CD4-positive, CD25-positive, alpha-beta regulatory T cell (primary cell): Measurements from ENCODE around the gene SFRP2. TPM values are rescaled to one million over a fixed set of nuclear protein-coding genes. Genes with fewer than 3 reads are reported as not detected.
A peak's percentile ranks its signal among the peaks of the same experiment; 100 is the strongest.

ENCODE experiments used
- ATAC-seq, 2 donors: fragments of 150-1000 bp; cut with Tn5 transposase; one replicate each; pipeline ENCODE4 v1.10.0; 2021; ENCODE audit warnings: low read depth in 2 of 2, moderate number of reproducible peaks in 2 of 2, moderate library complexity in 1 of 2
- DNase-seq, 3 donors: peaks; one replicate each; pipeline versions ENCODE4 v3.0.0 to v3.0.0-alpha.2; 2012 to 2022; ENCODE audit warnings: mixed read lengths in 1 of 3
- H3K27ac ChIP-seq: one replicate; pipeline ENCODE4 v1.7.0; 2013; ENCODE audit warnings: mild to moderate bottlenecking, low read length; ENCODE audit not compliant: insufficient read depth, poor library complexity, severe bottlenecking
- H3K27me3 ChIP-seq: one replicate; pipeline ENCODE4 v1.7.0; 2013; ENCODE audit warnings: low read length; ENCODE audit not compliant: control insufficient read depth, insufficient read depth
- H3K36me3 ChIP-seq: one replicate; pipeline ENCODE4 v1.7.0; 2013; ENCODE audit warnings: mild to moderate bottlenecking, low read length, moderate library complexity; ENCODE audit not compliant: control insufficient read depth, insufficient read depth
- H3K4me1 ChIP-seq: 2 replicates; pipeline ENCODE4 v1.7.0; 2013; ENCODE audit warnings: mild to moderate bottlenecking, low read length; ENCODE audit not compliant: insufficient read depth, control insufficient read depth, poor library complexity, severe bottlenecking
- H3K4me3 ChIP-seq: one replicate; pipeline ENCODE4 v1.7.0; 2013; ENCODE audit warnings: low read depth, mild to moderate bottlenecking, low read length, moderate library complexity
- H3K9me3 ChIP-seq, 2 experiments: 1 replicate in 1 of 2; 2 replicates in 1 of 2; pipeline ENCODE4 v1.7.0; 2013; ENCODE audit warnings: low read length in 2 of 2, mild to moderate bottlenecking in 1 of 2, moderate library complexity in 1 of 2; ENCODE audit not compliant: control insufficient read depth in 2 of 2
- H3K27ac Mint-ChIP-seq, 3 donors: one replicate each; pipeline ENCODE4 v1.8.0; 2020 to 2022; ENCODE audit warnings: mild to moderate bottlenecking in 3 of 3, mixed read lengths in 3 of 3, moderate library complexity in 2 of 3
- H3K27me3 Mint-ChIP-seq: one replicate; pipeline ENCODE4 v1.8.0; 2022; ENCODE audit warnings: mild to moderate bottlenecking, mixed read lengths
- H3K36me3 Mint-ChIP-seq: one replicate; pipeline ENCODE4 v1.8.0; 2020; ENCODE audit warnings: mixed read lengths
- H3K4me1 Mint-ChIP-seq, 4 donors: one replicate each; pipeline ENCODE4 v1.8.0; 2020 to 2022; ENCODE audit warnings: mixed read lengths in 4 of 4, mild to moderate bottlenecking in 1 of 4
- H3K4me3 Mint-ChIP-seq, 4 donors: one replicate each; pipeline ENCODE4 v1.8.0; 2020 to 2022; ENCODE audit warnings: mild to moderate bottlenecking in 4 of 4, mixed read lengths in 4 of 4, moderate library complexity in 3 of 4
- H3K9me3 Mint-ChIP-seq, 7 donors: one replicate each; pipeline ENCODE4 v1.8.0; 2020 to 2022; ENCODE audit warnings: mixed read lengths in 7 of 7, mild to moderate bottlenecking in 3 of 7, moderate library complexity in 2 of 7
- polyA plus RNA-seq, 4 donors: library from polyadenylated mRNA; unstranded; fragments of 300-500 nt; fragmentation: Illumina TruSeq; gene quantifications; one replicate each; pipeline ENCODE4 v1.2.3, GENCODE V29; 2021
- total RNA-seq: library from RNA; stranded (reverse); gene quantifications from one replicate; pipeline ENCODE4 v1.2.3, GENCODE V29; 2022

SFRP2 gene
- total and polyA plus RNA-seq, 5 donors from 2014 or later = not detected

DNA sequence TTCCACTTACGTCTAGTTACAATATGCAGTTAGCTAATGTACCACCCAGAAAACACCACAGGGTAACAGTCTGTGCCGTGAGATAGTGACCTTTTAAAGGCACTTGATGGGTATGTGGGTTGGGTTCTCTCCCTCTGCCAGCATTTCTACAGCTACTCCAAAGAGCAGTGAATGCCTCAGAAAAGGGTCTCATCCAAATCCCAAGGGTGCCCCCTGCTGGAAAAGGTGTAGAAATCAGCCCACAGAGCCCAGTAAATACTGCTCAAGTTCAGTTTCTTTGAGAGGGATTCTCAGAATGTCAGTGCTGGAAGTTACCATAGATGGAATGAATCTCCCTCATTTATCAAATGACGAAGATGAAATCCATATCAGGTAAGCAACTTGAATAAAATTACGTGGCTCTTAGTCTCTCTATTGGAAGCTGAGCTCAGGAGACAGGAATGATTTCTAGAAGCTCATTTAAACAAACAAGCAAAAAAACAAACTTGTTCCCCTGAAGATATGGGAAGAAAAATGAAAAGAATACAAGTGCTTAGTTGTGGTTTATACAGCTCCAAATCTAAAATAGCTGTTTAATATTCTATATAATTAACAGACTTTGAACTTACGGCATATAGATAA, 38.6 kb downstream of the SFRP2 start:
- peak; percentile 52 to 75 for ATAC-seq
- peaks cover 8% of the 10 kb centered on the region for H3K4me1 ChIP-seq
- H3K9me3 ChIP-seq = no peaks in the 10 kb centered on the region
- Mint-ChIP-seq H3K9me3 (peaks cover 0 to 2% (median 0%) of the 10 kb centered on the region in 7 donors), H3K27ac (no peak overlapping the region), H3K27me3 (peaks cover 14% of the 10 kb centered on the region), H3K4me1 (peaks cover 2 to 30% (median 9%) of the 10 kb centered on the region in 4 donors), H3K36me3 (no peaks in the 10 kb centered on the region), H3K4me3 (no peak overlapping the region)
- H3K4me3 ChIP-seq = no peak overlapping the region
- no peak overlapping the region for H3K27ac ChIP-seq
- H3K27me3 ChIP-seq = peaks cover 6% of the 10 kb centered on the region
- DNase-seq = peak; percentile 22 to 81 (median 54)
- no peaks in the 10 kb centered on the region for H3K36me3 ChIP-seq

DNA sequence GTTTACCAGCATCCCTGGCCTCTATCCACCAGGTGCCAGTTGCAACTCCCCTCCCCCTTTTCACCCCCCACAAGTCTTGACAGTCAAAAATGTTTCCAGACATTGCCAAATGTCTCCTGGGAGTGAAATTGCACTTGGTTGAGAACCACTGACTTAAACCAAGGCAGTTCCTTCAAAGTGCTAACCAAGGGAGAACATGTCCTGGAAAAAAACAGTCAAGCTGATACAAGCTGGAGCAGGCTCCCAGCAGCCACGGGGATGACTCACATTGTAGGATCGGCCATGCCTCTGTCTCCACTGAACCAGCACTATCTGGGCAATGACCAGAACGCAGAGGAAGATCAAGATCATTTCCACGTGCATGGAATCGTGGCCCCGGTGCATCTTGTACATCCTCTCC, 40.5 kb downstream of the SFRP2 start:
- Mint-ChIP-seq H3K27ac (no peak overlapping the region), H3K4me1 (peaks cover 0 to 15% (median 5%) of the 10 kb centered on the region in 4 donors), H3K9me3 (peaks cover 0 to 1% (median 0%) of the 10 kb centered on the region in 7 donors), H3K4me3 (no peak overlapping the region), H3K36me3 (no peaks in the 10 kb centered on the region), H3K27me3 (peaks cover 8% of the 10 kb centered on the region)
- ATAC-seq (no peak), DNase-seq (no peak)
- no peak overlapping the region for H3K27ac ChIP-seq
- H3K27me3 ChIP-seq = peaks cover 5% of the 10 kb centered on the region
- H3K4me3 ChIP-seq = no peak overlapping the region
- H3K4me1 ChIP-seq = no peaks in the 10 kb centered on the region
- H3K9me3 ChIP-seq = no peaks in the 10 kb centered on the region
- H3K36me3 ChIP-seq = no peaks in the 10 kb centered on the region

DNA sequence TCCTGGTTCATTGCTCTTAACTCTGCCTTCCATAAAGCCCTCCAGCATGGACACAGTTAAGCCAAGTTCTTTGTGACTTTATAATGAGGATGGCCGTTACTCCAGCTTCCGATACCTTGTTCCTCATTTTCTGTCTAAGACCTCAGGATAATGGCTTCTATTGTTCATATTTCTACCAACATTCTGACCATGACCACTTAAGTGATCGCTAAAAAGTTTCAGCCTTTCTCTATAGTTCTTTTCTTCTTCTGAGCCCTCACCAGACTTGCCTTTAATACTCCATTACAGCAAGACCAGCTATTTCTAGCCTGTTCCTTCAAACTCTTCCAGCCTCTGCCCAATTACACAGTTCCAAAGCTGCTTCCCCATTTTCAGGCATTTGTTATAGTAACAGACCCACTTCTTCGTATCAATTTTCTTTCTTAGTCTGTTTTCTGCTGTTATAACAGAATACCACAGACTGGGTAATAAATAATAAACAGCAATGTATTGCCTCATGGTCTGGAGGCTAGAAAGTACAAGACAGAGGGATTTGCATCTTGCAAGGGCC, 41.4 kb downstream of the SFRP2 start:
- no peak overlapping the region for H3K4me3 Mint-ChIP-seq
- H3K4me3 ChIP-seq = no peak overlapping the region

DNA sequence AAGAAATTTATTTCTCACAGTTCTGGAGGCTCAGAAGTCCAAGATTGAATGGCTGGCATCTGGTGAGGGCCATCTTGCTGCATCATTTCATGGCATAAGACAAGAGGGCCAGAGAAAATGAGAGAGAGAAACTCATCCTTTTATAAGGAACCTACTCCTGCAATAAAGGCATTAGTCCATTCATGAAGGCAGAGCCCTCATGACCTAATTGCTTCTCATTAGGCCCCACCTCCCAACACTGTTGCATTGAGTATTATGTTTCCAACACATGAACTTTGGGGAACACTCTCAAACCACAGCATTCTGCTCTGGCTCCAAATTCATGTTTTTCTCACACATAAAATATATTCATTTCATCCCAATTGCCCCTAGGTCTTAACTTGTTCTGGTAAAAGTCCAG, 43.2 kb downstream of the SFRP2 start:
- Histone ChIP-seq H3K4me1 (no peaks in the 10 kb centered on the region), H3K27ac (no peak overlapping the region), H3K4me3 (no peak overlapping the region), H3K36me3 (no peaks in the 10 kb centered on the region), H3K27me3 (peaks cover 9% of the 10 kb centered on the region), H3K9me3 (peaks cover 0 to 3% of the 10 kb centered on the region in 2 experiments)
- no peak for ATAC-seq
- peaks cover 8% of the 10 kb centered on the region for H3K27me3 Mint-ChIP-seq
- H3K4me1 Mint-ChIP-seq = peaks cover 0 to 6% (median 3%) of the 10 kb centered on the region in 4 donors
- no peak for DNase-seq
- H3K36me3 Mint-ChIP-seq = peaks cover 4% of the 10 kb centered on the region
- peaks cover 0 to 1% (median 0%) of the 10 kb centered on the region in 7 donors for H3K9me3 Mint-ChIP-seq
- H3K27ac Mint-ChIP-seq = no peak overlapping the region
- no peak overlapping the region for H3K4me3 Mint-ChIP-seq

More for the DNA sequence above, 41.4 kb downstream of the SFRP2 start:
- Mint-ChIP-seq H3K4me1 (peaks cover 0 to 6% (median 3%) of the 10 kb centered on the region in 4 donors), H3K27ac (peak overlapping the region in 1 of 3 donors; percentile 53), H3K9me3 (no peaks in the 10 kb centered on the region), H3K27me3 (peaks cover 8% of the 10 kb centered on the region), H3K36me3 (no peaks in the 10 kb centered on the region)
- Histone ChIP-seq H3K27me3 (peaks cover 5% of the 10 kb centered on the region), H3K36me3 (no peaks in the 10 kb centered on the region), H3K9me3 (no peaks in the 10 kb centered on the region), H3K27ac (no peak overlapping the region), H3K4me1 (no peaks in the 10 kb centered on the region)
- DNase-seq (no peak), ATAC-seq (no peak)

DNA sequence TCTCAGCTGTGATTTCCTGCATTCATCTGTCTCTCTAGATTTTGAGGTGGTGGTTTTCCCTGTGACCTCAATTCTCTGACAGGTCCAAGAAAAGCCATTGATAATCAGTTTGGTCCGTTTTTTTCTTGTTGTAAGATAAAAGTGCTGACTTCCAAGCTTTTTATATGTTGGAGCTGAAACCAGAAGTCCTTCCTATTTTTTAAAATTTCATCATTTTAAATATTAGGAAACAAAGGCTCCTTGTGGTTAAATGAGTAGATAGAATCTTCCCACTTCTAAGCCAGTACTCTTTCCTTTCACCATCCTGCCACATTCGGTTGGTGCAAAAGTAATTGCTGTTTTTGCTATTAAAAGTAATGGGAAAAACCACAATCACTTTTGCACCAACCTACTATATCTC, 47.3 kb downstream of the SFRP2 start:
- H3K4me3 Mint-ChIP-seq = no peak overlapping the region
- H3K27ac Mint-ChIP-seq = no peak overlapping the region
- H3K4me1 ChIP-seq = no peaks in the 10 kb centered on the region
- ATAC-seq (no peak), DNase-seq (no peak)
- peaks cover 5% of the 10 kb centered on the region for H3K36me3 Mint-ChIP-seq
- H3K27me3 Mint-ChIP-seq = peaks cover 5% of the 10 kb centered on the region
- H3K9me3 Mint-ChIP-seq = peaks cover 0 to 5% (median 3%) of the 10 kb centered on the region in 7 donors
- peaks cover 6% of the 10 kb centered on the region for H3K27me3 ChIP-seq
- no peak overlapping the region for H3K4me3 ChIP-seq
- H3K36me3 ChIP-seq = no peaks in the 10 kb centered on the region
- H3K4me1 Mint-ChIP-seq = peaks cover 0 to 1% (median 0%) of the 10 kb centered on the region in 4 donors
- H3K9me3 ChIP-seq = peaks cover 0 to 5% of the 10 kb centered on the region in 2 experiments
- no peak overlapping the region for H3K27ac ChIP-seq

DNA sequence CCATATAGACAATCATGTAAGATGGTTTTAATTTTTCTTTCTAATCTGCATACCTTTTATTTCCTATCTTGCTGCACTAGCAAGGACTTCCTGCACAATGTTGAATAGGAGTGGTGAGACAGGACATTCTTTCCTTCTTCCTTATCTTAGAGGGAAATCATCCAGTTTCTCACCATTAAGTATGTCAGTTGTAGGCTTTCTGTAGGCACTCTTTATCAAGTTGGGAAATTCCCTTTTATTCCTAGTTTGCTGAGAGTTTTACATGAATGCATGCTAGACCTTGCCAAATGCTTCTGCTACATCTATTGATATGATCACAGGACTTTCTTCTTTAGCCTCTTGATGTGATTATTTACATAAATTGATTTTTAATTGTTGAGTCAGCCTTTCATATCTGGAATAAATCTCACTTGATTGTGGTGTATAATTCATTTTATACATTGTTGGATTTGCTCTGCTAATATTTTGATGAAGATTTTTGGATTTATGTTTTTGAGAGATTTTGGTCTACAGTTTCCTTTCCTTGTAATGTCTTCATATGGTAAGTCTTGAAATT, 52.9 kb downstream of the SFRP2 start:
- Histone ChIP-seq H3K27me3 (peaks cover 5% of the 10 kb centered on the region), H3K36me3 (no peaks in the 10 kb centered on the region), H3K9me3 (peaks cover 0 to 5% of the 10 kb centered on the region in 2 experiments), H3K4me1 (no peaks in the 10 kb centered on the region), H3K4me3 (no peak overlapping the region), H3K27ac (no peak overlapping the region)
- Mint-ChIP-seq H3K27ac (no peak overlapping the region), H3K36me3 (peaks cover 10% of the 10 kb centered on the region), H3K27me3 (peaks cover 27% of the 10 kb centered on the region), H3K4me3 (no peak overlapping the region), H3K9me3 (peaks cover 0 to 5% (median 3%) of the 10 kb centered on the region in 7 donors), H3K4me1 (peaks cover 0 to 3% (median 0%) of the 10 kb centered on the region in 4 donors)
- ATAC-seq (no peak), DNase-seq (no peak)

DNA sequence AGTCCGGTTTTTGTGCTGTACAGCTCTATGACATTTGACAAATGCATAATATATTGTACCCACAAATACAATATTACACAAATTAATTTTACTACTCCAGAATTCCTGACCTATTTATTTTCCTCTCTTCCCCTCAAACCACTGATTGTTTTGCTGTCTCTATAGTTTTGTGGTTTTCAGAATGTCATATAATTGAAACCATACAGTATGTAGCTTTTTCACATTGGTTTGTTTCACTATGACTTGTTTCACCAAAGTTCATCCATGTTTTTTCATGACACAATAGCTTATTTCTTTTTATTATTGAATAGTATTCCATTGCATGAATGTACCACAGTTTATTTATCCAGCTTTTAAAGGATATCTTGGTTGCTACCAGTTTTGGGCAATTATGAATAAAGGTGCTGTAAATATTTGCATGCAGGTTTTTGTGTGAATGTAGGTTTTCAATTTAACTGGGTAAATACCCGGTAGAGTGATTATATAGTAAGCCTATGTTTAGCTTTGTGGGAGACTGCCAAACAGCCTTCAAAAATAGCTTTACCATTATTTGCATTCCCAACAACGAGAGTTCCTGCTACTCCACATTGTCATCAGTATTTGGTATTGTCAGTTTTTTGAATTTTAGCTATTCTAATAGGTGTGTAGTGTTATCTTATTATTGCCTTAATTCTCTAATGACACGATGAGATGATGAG, 55.0 kb downstream of the SFRP2 start:
- Histone ChIP-seq H3K27me3 (peaks cover 1% of the 10 kb centered on the region), H3K36me3 (no peaks in the 10 kb centered on the region), H3K9me3 (no peaks in the 10 kb centered on the region), H3K4me1 (no peaks in the 10 kb centered on the region), H3K4me3 (no peak overlapping the region), H3K27ac (no peak overlapping the region)
- Mint-ChIP-seq H3K4me1 (peaks cover 0 to 3% (median 0%) of the 10 kb centered on the region in 4 donors), H3K9me3 (peaks cover 0 to 3% (median 0%) of the 10 kb centered on the region in 7 donors), H3K36me3 (peaks cover 5% of the 10 kb centered on the region), H3K4me3 (no peak overlapping the region), H3K27ac (no peak overlapping the region), H3K27me3 (peaks cover 22% of the 10 kb centered on the region)
- ATAC-seq = no peak
- no peak for DNase-seq
